Ovary (tissue), 9 donors: ENCODE data around the gene MCM9. TPM values are rescaled to one million over a fixed set of nuclear protein-coding genes. Genes with fewer than 3 reads are reported as not detected.

Source experiments
- DNase-seq, 5 donors: peaks; one replicate each; pipeline ENCODE4 v3.0.0-alpha.2; 2019 to 2020
- H3K27ac ChIP-seq, 2 donors: fragments of 200-600 bp; one replicate each; pipeline versions ENCODE4 v1.5.1 to v1.8.0; 2019 to 2022
- H3K27me3 ChIP-seq: fragments of 200-600 bp; one replicate; pipeline ENCODE4 v1.8.0; 2022
- H3K36me3 ChIP-seq: fragments of 200-600 bp; sonication (generic); one replicate; pipeline ENCODE4 v1.5.1; 2019
- H3K4me1 ChIP-seq: one replicate; pipeline ENCODE4 v1.8.1; 2013; ENCODE audit warnings: mild to moderate bottlenecking, moderate library complexity; ENCODE audit not compliant: insufficient read depth
- H3K4me3 ChIP-seq: fragments of 200-600 bp; sonication (generic); one replicate; pipeline ENCODE4 v1.5.1; 2017
- H3K9me3 ChIP-seq, 2 donors: fragments of 200-600 bp in 1 of 2; sonication (generic) in 1 of 2; one replicate each; pipeline versions ENCODE4 v1.5.1 to v1.8.1; 2013 to 2019; ENCODE audit warnings: mild to moderate bottlenecking in 1 of 2, moderate library complexity in 1 of 2
- CTCF ChIP-seq, 3 donors: fragments of 450-650 bp in 2 of 3; fragments of 200-600 bp in 1 of 3; IDR thresholded peaks; one replicate each; pipeline versions ENCODE4 v1.5.1 to v1.8.0; 2016 to 2022; ENCODE audit warnings: antibody characterized with exemption in 3 of 3, mild to moderate bottlenecking in 1 of 3
- EP300 ChIP-seq: sonication (generic); formaldehyde crosslinking; IDR thresholded peaks from one replicate; pipeline ENCODE4 v1.6.1; 2017; ENCODE audit warnings: antibody characterized with exemption
- POLR2A ChIP-seq: fragments of 450-650 bp; IDR thresholded peaks from one replicate; pipeline ENCODE4 v1.6.1; 2017; ENCODE audit warnings: antibody characterized with exemption, mild to moderate bottlenecking, moderate library complexity
- WGBS, 3 donors: extraction: QIAGEN DNeasy Blood & Tissue Kit in 1 of 3; methylation state at CpG; one replicate each; pipeline versions ENCODE4 v1.1.5 to v1.1.7; 2013 to 2017; 5-methylcytosine and 5-hydroxymethylcytosine counted together
- intact Hi-C, 4 donors: fragments of 100-400 bp; cut with DNase I; formaldehyde crosslinking; loops; one replicate each; pipeline versions ENCODE4 v1.11.0 to v1.15.1; 2022 to 2023
- polyA plus RNA-seq, 2 donors: library from polyadenylated mRNA; stranded (reverse); fragments of 200-250 nt in 1 of 2; fragments of 350-450 nt in 1 of 2; fragmentation: Illumina TruSeq in 1 of 2; extraction: RNeasy Lipid Tissue Mini Kit (QIAGEN cat#74804) in 1 of 2; gene quantifications; one replicate each; pipeline ENCODE4 v1.2.3, GENCODE V29; 2013 to 2014
- total RNA-seq, 7 donors: library from RNA; depleted of rRNA in 2 of 7; stranded (reverse); fragments of >200 nt in 2 of 7; fragmentation: NEBNext Ultra II Directional in 3 of 7; extraction: Animal tissue kit (Norgen Biotek cat#: 25700) in 3 of 7; gene quantifications; one replicate each; pipeline versions ENCODE4 v1.1.0 to v1.2.4, GENCODE V29; 2016 to 2023
- donor health status: DM: no; HTN: no; CAD: no; lungs with moderate emphysema.
- donor health status: DM: no; HTN: no; CAD: no.
- donor health status: Bipolar disorder and iron deficiency.
- donor health status: DM: yes; HTN: yes; CAD: no.
- donor health status: DM: no; HTN: no; CAD: no.
- donor health status: DM: yes; HTN: yes; CAD: no.

The MCM9 gene
- total and polyA plus RNA-seq, 9 donors, result 5.5 to 17.5 (median 11.2) TPM

- no peak for TF ChIP-seq POLR2A
- no peak for TF ChIP-seq EP300
- TF ChIP-seq CTCF (IDR thresholded peaks at IDR 0.05), result no peak
- Histone ChIP-seq H3K4me1 (peaks cover 6% of the 10 kb centered on the region), H3K4me3 (no peak overlapping the region), H3K36me3 (no peaks in the 10 kb centered on the region), H3K9me3 (no peaks in the 10 kb centered on the region), H3K27ac (no peak overlapping the region), H3K27me3 (no peaks in the 10 kb centered on the region)
- WGBS, 3 donors, result 13 to 18% (median 16%) methylated on average over 5 of the region's 5 CpGs
- intact Hi-C loops, result loop anchor here in 2 of 4 donors (10.0 kb wide), 2 partner anchors 200 to 740 kb away; no protein-coding TSS in a partner anchor
- peak; percentile 23 to 78 (median 48) for DNase-seq
Measured at GRCh38 chr6:118784641-118785164, 150.3 kb downstream of the MCM9 start.

- H3K4me1 ChIP-seq, result peaks cover 6% of the 10 kb centered on the region
- no peak overlapping the region for H3K27ac ChIP-seq
- H3K36me3 ChIP-seq, result no peaks in the 10 kb centered on the region
- WGBS, 3 donors, result 20 to 37% (median 28%) methylated on average over 5 of the region's 5 CpGs
- H3K4me3 ChIP-seq, result no peak overlapping the region
- no peaks in the 10 kb centered on the region for H3K27me3 ChIP-seq
- intact Hi-C loops, result loop anchor here in 2 of 4 donors (10.0 kb wide), 2 partner anchors 199 to 739 kb away; no protein-coding TSS in a partner anchor
- H3K9me3 ChIP-seq, result no peaks in the 10 kb centered on the region
- no peak for TF ChIP-seq CTCF (IDR thresholded peaks at IDR 0.05)
- TF ChIP-seq POLR2A, result no peak
- TF ChIP-seq EP300, result no peak
- no peak for DNase-seq
Measured at GRCh38 chr6:118783931-118784550, 150.9 kb downstream of the MCM9 start.

DNA sequence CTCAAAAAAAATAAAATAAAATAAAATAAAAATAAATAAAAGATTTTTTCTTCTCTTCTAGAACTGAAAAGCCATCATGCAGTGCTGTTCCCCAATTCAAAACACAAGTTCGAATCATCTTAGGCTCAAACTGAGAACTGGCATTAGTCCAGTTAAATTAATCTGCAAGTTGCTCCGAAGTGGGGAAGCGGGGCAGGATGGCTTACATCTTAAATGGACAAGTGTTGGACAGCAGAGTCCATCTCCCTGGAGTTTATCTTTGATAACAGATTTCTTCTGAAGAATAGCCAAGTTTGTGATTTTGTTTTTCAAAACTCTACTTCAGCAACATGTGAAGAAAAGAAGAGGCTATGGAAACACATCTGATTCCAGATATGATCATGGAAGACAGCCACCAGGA, 152.3 kb downstream of the MCM9 start:
- no peak for DNase-seq
- no peak for TF ChIP-seq EP300
- no peak overlapping the region for H3K27ac ChIP-seq
- intact Hi-C loops, result loop anchor here in 2 of 4 donors (10.0 kb wide), 2 partner anchors 198 to 738 kb away; no protein-coding TSS in a partner anchor
- no peaks in the 10 kb centered on the region for H3K27me3 ChIP-seq
- H3K9me3 ChIP-seq, result no peaks in the 10 kb centered on the region
- 23 to 35% (median 27%) methylated on average over 3 of the region's 3 CpGs for WGBS, 3 donors
- H3K4me3 ChIP-seq, result no peak overlapping the region
- H3K36me3 ChIP-seq, result no peaks in the 10 kb centered on the region
- peaks cover 6% of the 10 kb centered on the region for H3K4me1 ChIP-seq

DNA sequence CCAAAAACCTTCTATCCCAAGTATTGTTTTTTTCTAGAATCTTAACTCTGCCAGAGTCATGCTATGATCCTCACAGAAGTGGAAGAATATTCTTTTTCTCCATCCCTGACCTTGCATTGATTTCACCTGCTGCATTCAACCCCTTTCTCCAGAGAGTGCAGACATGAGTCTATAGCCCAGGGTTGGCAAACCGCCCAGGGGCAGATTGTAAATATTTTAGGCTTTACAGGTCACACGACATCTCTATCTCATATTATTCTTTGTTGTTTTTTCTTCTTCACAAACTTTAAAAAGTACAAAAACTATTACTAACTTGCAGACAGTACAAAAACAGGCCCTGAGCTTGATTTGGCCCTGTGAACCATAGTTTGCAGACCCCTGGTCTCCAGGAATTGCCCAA, 153.1 kb downstream of the MCM9 start:
- no peak overlapping the region for H3K4me3 ChIP-seq
- 33 to 88% (median 61%) methylated on average over 2 of the region's 2 CpGs for WGBS, 3 donors
- TF ChIP-seq POLR2A (no peak), EP300 (no peak), CTCF (IDR thresholded peaks at IDR 0.05) (no peak)
- intact Hi-C loops, result loop anchor here in 2 of 4 donors (10.0 kb wide), 2 partner anchors 197 to 737 kb away; no protein-coding TSS in a partner anchor
- no peaks in the 10 kb centered on the region for H3K9me3 ChIP-seq
- H3K36me3 ChIP-seq, result no peaks in the 10 kb centered on the region
- H3K27me3 ChIP-seq, result no peaks in the 10 kb centered on the region
- H3K4me1 ChIP-seq, result peaks cover 6% of the 10 kb centered on the region
- no peak overlapping the region for H3K27ac ChIP-seq
- no peak for DNase-seq

GRCh38 chr6:118780668-118781067, 154.3 kb downstream of the MCM9 start:
- H3K4me1 ChIP-seq, result peaks cover 7% of the 10 kb centered on the region
- H3K4me3 ChIP-seq, result no peak overlapping the region
- no peaks in the 10 kb centered on the region for H3K36me3 ChIP-seq
- intact Hi-C loops, result loop anchor here in 2 of 4 donors (10.0 kb wide), 2 partner anchors 196 to 736 kb away; no protein-coding TSS in a partner anchor
- no peak overlapping the region for H3K27ac ChIP-seq
- H3K9me3 ChIP-seq, result no peaks in the 10 kb centered on the region
- WGBS, 3 donors, result 69 to 75% (median 72%) methylated on average over 5 of the region's 5 CpGs
- TF ChIP-seq EP300 (no peak), CTCF (IDR thresholded peaks at IDR 0.05) (no peak), POLR2A (no peak)
- no peak for DNase-seq
- H3K27me3 ChIP-seq, result no peaks in the 10 kb centered on the region
